HG02943 (cell line): ENCODE data around the gene SLC27A1.
A peak's percentile ranks its signal among the peaks of the same experiment; 100 is the strongest.
"Not testable (repeated sequence)": the region's sequence is repeated elsewhere in the genome, so short reads cannot be mapped to it uniquely, and the experiment has no call there.

Experiments
- ATAC-seq: cut with Tn5 transposase; IDR thresholded peaks from one replicate; pipeline ENCODE4 v1.9.1; 2021; ENCODE audit warnings: mild to moderate bottlenecking, low read depth, moderate library complexity; ENCODE audit not compliant: unreplicated experiment

Gene SLC27A1

DNA sequence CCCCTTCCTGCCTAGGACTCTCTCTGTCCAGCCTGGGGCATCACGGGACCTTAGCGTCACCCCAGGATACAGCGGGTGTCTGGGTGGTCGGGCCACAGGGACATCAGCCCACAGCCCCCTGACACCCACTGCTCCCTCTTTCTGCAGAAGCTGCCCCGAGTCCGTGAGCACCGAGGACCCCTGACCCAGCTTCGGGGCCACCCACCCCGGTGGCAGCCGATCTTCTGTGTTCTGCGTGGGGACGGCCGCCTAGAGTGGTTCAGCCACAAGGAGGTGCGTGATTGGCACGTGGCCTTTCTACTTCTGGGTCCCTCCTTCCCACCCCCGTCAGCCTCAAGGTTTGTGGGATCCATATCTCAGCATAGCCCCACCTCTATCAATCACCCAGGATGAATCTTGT, 61.8 kb downstream of the SLC27A1 start:
- no peak for ATAC-seq

DNA sequence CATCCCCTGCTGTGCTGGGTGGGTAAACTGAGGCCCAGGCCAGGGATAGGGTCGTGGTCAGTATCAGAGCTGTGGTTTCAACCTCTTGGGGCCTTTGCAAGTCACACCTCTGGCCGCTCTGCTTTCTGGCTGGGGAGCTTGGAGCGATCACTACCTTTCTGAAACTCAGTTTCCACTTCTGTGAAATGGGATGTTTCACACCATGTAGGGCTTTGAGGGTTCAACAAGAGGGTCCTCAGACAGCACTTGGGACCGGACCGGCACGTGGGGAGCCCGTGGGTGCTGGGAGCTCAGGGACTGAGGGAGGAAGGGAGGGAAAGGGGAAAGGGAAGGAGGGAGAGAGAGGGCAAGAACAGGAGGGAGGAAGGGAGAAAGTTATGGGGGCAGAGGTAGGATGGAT, 62.2 kb downstream of the SLC27A1 start:
- no peak for ATAC-seq

DNA sequence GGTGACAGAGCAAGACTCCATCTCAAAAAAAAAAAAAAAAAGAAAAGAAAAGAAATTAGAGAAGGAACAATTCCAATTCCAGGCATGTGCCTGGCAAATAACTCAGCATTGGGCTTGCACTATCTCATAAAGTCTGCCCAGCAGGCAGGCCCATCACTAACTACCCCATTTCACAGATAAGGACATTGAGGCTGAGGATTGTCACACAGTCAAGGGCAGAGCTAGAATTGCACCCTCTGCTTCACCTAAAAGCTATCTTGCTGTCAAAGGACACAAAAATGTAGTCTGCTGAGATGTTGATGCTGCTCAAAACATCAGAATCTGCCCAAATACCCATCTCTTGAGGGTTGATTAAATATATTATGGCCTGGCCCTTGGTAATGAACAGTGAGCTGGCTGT, 64.4 kb downstream of the SLC27A1 start:
- ATAC-seq = no peak

DNA sequence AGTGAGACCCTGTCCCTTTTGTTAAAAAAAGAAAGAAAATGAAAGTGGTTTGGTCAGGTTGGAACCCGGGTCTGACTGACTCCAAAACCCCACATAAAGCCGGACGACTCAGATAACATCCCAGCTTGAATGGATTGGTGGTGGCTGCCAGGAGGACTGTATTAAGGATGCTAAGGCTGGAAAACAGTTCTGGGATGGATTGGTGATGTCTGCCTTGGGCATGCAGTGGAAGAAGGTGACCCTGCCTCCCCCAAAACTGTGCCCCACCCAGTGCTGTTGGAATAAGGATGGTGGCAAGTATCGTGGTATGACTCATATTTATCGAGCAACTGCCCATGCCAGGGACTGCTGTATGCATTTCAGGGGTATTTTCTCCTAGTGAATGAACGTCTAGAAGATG, 66.6 kb downstream of the SLC27A1 start:
- no peak for ATAC-seq

DNA sequence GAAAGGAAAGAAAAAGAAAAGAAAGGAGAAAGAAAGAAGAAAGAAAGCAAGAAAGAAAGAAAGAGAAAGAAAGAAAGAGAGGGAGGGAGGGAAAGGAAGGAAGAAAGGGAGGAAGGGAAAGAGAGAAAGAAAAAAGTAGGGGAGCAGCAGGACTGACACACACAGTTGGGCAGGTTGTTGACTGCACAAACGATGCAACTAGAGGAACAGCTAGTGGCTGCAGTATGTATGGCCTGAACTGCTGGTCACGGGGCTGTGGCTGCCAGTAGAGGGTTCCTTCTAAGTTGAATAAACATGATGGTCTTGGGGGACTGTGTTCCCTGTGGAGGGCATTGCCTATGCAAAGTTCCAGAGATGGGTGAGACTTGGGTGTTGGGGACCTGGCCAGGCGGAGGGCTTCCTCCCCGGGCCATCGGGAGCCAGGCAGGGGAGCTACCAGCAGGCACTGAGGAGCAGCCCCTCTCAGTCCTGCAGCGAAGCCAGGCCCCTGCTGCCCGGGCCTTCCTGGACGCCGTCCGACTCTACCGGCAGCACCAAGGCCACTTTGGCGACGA, 68.4 kb downstream of the SLC27A1 start:
- ATAC-seq = no peak

DNA sequence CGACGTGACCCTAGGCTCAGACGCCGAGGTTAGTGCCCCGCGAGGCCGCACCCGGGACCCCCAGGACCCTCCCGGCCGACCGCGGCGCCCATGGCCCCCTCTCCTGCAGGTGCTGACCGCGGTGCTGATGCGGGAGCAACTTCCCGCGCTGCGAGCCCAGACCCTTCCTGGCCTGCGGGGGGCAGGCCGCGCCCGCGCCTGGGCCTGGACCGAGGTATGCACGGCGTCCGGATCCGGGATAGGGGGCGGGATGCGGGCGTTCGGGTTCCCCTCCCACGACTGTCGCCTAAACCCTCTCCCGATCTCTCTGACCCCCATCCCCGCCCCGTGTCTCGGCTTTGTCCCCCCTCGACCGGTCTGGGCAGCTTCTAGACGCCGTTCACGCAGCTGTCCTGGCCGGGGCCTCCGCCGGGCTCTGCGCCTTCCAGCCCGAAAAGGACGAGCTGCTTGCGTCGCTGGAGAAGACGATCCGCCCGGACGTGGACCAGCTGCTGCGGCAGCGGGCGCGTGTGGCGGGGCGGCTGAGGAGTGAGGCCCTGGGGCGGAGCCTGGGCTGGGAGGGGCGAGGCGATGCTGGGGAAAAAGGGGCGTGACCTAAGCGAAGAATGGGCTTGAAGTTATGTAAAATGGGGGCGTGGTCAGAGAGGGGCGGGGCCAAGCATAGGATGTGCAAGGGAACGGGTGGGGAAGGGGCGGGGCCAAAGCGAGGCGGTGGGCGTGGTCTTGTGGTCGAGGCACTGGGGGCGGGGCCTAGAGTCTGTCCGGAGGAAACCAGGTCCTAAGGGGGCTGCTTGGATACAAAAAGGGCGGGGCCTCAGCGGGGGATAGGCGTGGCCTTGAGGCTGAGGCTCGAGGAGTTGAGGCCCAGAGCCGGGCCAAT, 69.2 kb downstream of the SLC27A1 start:
- no peak for ATAC-seq

DNA sequence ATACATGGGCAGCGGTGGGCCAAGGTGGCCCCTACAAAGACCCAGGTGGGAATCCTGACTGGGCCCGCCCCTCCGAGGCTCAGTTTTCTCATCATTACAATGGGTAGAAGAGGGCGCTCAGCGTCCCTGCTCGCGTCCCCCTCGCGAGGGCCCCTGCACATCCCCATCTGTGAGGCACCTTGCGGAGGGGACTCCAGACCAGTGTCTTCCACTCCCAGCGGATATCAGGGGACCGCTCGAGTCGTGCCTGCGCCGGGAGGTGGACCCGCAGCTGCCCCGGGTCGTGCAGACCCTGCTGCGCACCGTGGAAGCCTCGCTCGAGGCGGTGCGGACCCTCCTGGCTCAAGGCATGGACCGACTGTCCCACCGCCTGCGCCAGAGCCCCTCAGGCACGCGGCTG, 69.8 kb downstream of the SLC27A1 start:
- no peak for ATAC-seq

DNA sequence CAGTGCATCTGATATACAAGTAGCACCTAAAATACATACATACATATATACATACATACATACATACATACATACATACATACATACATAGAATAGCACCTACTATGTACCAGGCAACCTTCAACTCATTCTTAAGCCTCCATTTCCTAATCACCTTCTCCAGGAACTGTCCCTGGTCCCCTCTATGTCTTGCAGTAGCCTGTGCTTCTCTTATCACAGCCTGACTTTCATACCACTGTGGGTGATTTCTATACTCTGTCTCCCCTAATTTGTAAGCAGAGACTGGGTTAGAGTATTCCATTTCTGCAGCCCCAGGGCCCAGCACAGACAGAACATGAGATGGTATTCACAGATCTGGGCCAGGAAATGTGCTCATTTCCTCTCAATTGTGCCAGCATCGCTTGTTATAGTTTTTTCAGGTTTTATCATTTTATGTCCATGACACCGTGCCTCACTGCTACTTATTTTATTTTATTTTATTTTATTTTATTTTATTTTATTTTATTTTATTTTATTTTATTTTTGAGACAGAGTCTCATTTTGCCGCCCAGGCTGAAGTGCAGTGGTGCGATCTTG, 70.9 kb downstream of the SLC27A1 start:
- no peak for ATAC-seq

DNA sequence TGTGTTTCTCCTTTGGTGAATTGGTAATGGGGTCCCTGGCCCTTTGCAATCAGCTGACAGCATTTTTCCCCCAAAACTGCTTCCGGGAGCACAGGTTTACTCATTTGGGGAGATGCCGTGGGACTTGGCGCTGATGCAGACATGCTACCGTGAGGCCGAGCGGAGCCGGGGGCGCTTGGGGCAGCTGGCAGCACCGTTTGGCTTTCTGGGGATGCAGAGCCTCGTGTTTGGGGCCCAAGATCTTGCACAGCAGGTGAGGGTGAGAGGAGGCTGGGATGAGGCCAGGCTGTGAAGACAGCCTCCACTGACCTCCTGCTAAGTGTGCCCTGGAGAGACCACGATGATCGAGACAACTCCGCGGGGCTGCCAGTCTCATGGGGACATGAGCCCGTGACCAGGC, 71.7 kb downstream of the SLC27A1 start:
- ATAC-seq = no peak

DNA sequence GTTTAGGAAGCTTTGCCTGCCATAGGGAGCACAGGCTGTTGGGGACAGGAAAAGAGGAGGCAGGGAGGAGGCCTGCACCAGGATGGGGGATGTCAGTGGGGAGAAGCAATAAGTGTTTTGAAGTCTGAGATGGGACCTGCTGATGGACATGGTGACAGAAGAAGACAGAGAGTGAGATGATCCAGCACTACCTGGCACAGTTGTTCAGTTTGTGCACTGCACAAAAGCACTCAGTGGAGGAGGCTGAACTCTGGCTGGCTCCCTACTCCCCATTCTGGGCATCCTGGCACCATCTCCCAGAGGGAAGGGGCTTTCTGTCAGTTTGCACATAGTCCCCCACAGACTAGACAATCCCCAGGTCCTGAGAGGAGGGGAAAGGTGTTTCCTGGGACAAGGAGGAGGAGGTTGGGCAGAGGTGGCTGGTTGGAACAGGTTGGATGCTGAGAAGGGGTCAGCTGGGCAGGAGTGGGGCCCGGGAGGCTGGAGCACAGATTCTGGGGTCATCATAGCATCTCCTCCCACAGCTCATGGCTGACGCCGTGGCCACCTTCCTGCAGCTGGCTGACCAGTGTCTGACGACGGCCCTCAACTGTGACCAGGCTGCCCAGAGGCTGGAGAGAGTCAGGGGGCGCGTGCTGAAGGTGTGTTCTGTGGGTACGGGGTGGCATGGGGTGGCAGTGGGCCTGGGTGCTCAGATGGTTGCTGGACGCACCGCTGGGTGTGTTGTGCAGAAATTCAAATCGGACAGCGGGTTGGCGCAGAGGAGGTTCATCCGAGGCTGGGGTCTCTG, 72.7 kb downstream of the SLC27A1 start:
- ATAC-seq = no peak

DNA sequence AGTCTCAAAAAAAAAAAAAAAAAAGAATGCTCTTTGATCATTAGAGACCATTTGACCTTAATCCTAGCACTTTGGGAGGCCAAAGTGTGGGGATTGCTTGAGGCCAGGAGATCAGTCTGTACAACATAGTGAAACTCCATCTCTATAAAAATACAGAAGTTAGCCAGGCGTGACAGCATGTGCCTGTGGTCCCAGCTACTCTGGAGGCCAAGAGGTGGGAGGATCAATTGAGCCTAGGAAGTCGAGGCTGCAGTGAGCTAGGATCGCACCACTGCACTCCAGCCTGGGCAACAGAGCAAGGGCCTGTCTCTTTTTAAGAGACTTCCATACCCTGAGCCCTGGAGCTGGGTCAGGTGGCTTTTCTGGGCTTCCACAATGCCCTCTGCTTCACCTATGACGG, 73.7 kb downstream of the SLC27A1 start:
- ATAC-seq = no peak

DNA sequence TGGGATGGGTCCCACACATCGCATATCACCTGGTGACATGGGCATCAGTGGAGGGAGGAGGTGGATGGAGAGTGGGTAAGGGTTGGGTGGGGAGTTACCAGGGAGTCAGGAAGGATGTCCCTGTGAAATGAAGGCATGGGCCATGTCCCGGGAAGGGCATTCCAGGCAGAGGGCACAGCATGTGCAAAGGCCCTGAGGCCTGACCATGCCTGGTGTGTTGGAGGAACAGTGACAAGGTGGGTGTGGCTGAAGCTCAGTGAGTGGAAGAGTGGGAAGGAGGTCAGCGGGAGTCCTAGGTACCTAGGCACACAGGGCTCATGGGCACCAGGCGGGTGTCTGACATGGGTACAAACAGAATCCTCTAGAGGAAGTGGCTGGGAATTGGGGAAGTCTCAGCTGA, 74.1 kb downstream of the SLC27A1 start:
- no peak for ATAC-seq

DNA sequence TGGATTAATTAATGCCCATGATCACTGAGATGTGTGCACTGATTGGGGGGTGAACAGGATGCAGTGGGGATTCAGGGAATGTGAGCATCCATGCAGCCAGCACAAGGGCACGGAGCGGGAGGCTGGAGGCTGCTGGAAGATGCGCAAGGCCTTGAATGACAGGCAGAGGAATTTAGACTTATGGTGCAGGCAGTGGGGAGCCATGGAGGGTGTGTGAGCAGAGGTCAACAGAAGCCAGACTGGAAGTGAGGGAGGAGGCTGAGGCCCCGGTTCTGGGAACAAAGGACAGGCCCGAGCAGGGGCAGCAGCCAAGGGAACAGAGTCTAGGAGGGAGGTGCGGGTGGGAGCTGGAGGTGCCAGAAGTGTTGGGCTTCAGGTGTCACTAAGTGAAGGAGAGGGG, 77.8 kb downstream of the SLC27A1 start:
- no peak for ATAC-seq

DNA sequence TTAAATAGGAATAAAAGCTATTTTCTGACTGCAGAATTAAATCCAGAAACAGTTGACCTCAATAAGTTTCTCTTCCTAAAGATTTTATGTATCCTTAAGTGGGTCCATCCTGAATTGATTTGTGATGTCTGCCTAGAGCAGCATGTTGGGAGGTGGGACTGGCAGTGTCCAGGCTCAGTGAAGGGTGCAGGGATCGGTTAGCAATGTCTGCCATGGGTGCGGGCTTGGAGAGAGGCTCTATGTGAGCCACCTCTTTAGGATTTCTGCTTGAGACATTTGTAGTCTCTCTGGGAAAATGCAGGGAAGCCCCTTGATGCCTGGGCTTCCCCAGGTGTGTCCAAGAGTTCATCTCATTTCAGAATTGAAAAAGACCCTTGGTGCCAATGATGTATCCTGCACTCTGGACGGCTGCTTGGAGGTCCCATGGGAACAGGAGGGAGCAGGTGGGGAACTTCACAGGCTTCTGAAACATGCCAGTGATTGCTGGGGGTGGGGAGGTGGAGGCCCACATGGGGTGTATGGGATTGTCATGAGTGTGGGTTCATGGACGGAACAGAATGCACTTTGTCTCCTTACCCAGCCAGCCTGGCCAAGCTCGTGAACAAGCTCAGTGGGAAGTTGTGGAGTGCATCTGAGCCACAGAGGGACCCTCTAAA, 78.9 kb downstream of the SLC27A1 start:
- no peak for ATAC-seq

DNA sequence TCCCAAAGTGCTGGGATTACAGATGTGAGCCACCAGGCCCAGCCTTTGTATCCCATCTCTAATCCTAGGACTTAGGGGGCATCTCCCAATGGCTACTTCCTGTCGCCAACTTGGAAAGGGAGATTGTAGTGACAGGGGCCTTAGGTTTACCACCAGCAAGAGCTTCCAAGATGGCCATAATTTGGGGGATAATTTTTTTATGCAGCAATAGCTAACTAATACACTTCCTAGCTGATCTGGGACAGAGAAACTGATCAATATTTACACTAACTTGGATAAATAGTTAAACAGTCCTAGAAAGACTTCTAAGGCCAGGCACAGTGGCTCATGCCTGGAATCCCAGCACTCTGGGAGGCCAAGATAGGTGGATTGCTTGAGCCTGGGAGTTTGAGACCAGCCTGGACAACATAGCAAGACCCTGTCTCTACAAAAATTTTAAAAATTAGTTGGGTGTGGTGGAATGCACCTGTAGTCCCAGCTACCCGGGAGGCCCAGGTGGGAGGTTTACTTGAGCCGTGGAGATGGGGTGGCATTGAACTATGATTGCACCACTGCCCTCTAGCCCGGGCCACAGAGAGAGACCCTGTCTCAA, 79.8 kb downstream of the SLC27A1 start:
- no peak for ATAC-seq

DNA sequence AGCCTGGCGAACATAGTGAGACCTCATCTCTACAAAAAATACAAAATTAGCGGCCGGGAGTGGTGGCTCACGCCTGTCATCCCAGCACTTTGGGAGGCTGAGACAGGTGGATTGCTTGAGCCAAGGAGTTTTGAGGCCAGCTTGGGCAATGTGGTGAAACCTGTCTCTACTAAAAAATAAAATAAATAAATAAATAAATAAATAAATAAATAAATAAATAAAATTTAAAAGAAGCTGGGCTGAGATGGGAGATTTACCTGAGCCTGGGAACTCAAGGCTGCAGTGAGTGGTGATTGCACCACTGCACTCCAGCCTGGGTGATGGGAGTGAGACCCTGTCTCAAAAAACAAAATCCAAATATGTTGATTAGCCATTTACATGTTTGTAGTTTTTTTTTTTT, 82.4 kb downstream of the SLC27A1 start:
- ATAC-seq = not testable (repeated sequence)

DNA sequence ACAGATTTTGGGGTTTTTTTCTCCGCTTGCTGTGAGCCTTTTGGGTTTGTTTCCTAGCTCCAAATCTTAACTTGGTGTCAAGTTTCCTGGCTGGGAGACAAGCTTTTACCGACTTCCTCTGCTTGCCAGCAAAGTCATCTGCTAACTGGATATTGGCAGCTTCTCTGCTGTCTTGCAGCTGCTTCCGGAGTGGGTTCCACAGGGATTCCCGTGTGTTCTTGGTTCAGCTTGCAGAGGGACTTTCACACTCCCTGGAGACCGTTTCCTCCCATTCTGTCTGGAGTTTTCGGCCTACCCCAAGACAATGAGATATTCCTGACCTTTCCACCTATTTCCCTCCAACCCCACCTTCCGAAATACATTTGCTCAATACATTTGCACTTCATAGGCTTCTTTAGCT, 82.9 kb downstream of the SLC27A1 start:
- ATAC-seq = no peak

DNA sequence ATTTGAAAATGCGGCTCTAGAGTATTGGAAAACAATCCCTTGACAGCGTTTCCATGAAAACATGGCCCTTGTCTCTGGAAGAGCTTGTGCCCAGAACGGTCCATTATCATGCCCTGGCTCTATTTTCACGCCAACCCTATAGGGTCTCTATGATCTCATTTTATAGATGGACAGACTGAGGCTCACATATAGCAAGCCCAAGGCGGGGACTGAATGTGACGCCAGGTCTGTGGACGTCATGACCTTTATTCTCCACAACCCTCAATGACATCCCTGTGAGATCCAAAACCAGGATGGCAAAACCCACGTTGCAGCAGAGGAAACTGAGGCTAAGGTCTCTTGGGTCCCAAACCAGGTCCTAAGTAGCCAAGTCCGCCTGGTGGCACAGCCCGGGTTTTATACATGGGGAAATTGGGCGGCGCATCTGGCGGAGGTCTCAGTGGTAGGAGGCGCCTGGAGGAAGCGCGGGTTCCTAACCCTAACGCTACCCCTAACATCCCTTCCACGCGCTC, 84.7 kb downstream of the SLC27A1 start:
- ATAC-seq = no peak

DNA sequence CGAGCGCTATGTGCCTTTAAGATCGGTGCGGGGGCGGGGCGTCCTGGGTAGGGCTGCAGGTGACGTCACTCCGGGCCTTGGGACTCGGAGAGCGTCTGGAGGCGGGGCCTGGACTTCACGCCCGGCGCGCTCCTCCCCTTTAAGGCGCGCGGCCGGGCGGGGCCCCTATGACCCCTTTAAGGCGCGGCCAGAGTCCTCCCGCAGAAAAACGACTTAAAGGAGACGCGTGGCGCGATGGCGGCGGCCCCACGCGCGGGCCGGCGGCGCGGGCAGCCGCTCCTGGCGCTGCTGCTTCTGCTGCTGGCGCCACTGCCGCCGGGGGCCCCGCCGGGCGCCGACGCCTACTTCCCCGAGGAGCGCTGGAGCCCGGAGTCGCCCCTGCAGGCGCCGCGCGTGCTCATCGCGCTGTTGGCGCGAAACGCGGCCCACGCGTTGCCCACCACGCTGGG, 85.2 kb downstream of the SLC27A1 start, which contains the start of gene COLGALT1:
Gene COLGALT1, plus strand, starts transcription at position 170 of the 449 bp plus-strand sequence. Its CDS starts 65 bp downstream, at position 235.
- ATAC-seq = peak; percentile 90
